SK-N-MC (cell line): ENCODE data around the gene EREG.

Source experiments
- DNase-seq: peaks from one replicate; pipeline ENCODE4 v3.0.0-alpha.2; 2011; ENCODE audit warnings: low read depth, low spot score
- H3K27ac ChIP-seq: fragments of 200-600 bp; sonication (generic); 2 replicates; pipeline ENCODE4 v1.5.1; 2016; ENCODE audit warnings: mixed run types
- H3K36me3 ChIP-seq: fragments of 200-600 bp; sonication (generic); 2 replicates; pipeline ENCODE4 v1.6.1; 2017; ENCODE audit warnings: antibody characterized with exemption, low read length, mixed read lengths; ENCODE audit not compliant: insufficient read depth
- H3K4me3 ChIP-seq: fragments of 200-600 bp; sonication (generic); 2 replicates; pipeline ENCODE4 v1.5.1; 2016
- H3K9ac ChIP-seq: fragments of 200-600 bp; sonication (generic); 2 replicates; pipeline ENCODE4 v1.8.0; 2017; ENCODE audit warnings: mixed run types, mixed read lengths; ENCODE audit not compliant: insufficient read length
- H3K9me3 ChIP-seq: fragments of 200-600 bp; sonication (generic); 2 replicates; pipeline ENCODE4 v1.6.1; 2017; ENCODE audit warnings: low read depth, mild to moderate bottlenecking, antibody characterized with exemption, low read length, moderate library complexity, mixed read lengths
- EZH2 ChIP-seq: fragments of 200-600 bp; sonication (generic); IDR thresholded peaks from one replicate; pipeline ENCODE4 v1.6.1; 2017; ENCODE audit warnings: antibody characterized with exemption
- FOXP2 ChIP-seq: optimal IDR thresholded peaks from 2 replicates; pipeline ENCODE3; 2011; ENCODE audit warnings: mild to moderate bottlenecking, moderate library complexity; ENCODE audit not compliant: insufficient read depth; ENCODE audit errors: extremely low read length, control extremely low read depth
- POLR2AphosphoS5 ChIP-seq: IDR thresholded peaks from 2 replicates; pipeline ENCODE4 v1.6.1; 2012; ENCODE audit warnings: mild to moderate bottlenecking, low read depth, low read length, borderline replicate concordance

EREG gene

GRCh38 chr4:74402692-74403456, 37.9 kb downstream of the EREG start:
- no peak for DNase-seq
- Histone ChIP-seq H3K4me3 (no peak overlapping the region), H3K9ac (no peak overlapping the region), H3K9me3 (no peaks in the 10 kb centered on the region), H3K36me3 (no peaks in the 10 kb centered on the region), H3K27ac (no peak overlapping the region)
- no peak for TF ChIP-seq FOXP2
- no peak for TF ChIP-seq POLR2AphosphoS5
- TF ChIP-seq EZH2, result no peak

- no peak for TF ChIP-seq POLR2AphosphoS5
- no peak for DNase-seq
- Histone ChIP-seq H3K27ac (no peak overlapping the region), H3K4me3 (no peak overlapping the region), H3K9ac (no peak overlapping the region), H3K36me3 (no peaks in the 10 kb centered on the region), H3K9me3 (no peaks in the 10 kb centered on the region)
These were observed 42.9 kb downstream of the EREG start for GRCh38 chr4:74407891-74408290.

DNA sequence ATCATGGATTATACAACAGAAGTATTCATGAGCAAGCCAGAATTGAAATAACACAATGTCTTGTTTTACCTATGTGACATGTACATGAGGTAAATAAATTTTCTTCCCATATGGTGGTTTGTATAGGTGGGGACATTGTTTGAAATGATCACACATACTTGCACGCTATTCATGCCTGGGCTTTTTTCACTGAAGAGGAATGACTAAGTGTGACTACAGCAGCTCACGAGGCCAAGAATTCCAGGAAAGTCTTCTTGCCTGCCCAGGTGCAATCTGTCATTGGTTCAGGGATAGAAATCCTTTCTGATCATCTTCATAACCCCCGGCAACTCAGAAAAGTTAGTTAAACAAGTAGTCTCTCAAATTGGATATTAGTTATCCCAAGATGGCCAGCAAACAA, 43.7 kb downstream of the EREG start:
- Histone ChIP-seq H3K9me3 (no peaks in the 10 kb centered on the region), H3K36me3 (no peaks in the 10 kb centered on the region), H3K4me3 (no peak overlapping the region), H3K9ac (no peak overlapping the region), H3K27ac (no peak overlapping the region)
- no peak for DNase-seq
- no peak for TF ChIP-seq EZH2
- TF ChIP-seq FOXP2, result no peak
- no peak for TF ChIP-seq POLR2AphosphoS5

DNA sequence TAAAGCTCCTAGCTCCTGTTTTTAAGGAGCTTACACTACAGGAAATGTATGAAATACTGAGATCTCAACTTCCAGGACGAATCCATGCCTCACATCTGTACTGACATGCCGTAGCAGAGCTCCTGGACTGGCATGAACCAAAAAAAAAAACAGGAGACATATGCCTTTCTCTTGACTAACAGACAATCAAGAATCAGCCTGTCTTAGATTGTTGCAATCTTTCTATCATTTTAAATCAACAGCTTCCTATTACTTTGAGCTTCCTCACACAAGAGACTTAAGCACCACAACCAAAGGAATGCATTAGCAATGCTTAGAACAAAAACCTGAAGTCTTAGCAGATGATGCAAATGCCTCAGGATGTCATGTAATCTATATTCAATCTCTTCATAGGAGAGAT, 45.3 kb downstream of the EREG start:
- Histone ChIP-seq H3K9me3 (no peaks in the 10 kb centered on the region), H3K4me3 (no peak overlapping the region), H3K36me3 (no peaks in the 10 kb centered on the region), H3K9ac (no peak overlapping the region), H3K27ac (no peak overlapping the region)
- DNase-seq, result no peak
- TF ChIP-seq EZH2 (no peak), POLR2AphosphoS5 (no peak), FOXP2 (no peak)

DNA sequence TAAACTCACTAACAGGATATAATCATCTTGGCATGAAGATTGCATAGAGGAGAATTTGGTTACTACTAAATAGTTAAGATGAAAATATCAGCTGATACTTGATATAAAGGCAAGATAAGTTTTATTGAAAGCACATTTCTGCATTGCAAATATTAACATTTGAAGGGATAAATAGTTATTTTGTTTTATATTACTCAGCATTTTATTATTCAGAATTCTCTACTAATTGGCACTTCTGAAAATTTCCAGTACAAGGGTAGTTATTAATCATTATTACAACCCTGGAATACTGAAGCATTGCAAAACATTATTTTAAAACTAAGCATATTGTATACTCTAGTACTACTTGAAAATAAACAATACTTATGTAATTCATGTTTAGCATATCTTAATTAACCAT, 47.3 kb downstream of the EREG start:
- Histone ChIP-seq H3K27ac (no peak overlapping the region), H3K9ac (no peak overlapping the region)

DNA sequence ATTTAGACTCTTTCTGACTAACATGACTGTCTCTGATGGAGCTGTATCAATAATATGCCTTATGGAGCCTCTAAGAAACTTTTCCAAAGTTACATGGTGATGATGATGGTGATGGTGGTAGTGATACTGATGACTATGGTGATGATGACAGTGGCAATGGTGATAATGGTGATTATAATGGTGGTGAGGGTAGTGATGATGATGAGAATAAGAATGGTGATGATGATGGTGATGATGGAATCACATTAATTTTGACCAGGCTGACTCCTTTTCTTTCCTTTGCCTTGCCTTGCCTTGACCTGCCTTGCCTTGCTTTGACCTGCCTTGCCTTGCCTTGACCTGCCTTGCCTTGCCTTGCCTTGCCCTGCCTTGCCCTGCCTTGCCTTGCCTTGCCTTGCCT, 48.3 kb downstream of the EREG start:
- H3K27ac ChIP-seq, result no peak overlapping the region
- no peaks in the 10 kb centered on the region for H3K36me3 ChIP-seq
- TF ChIP-seq FOXP2 (no peak), EZH2 (no peak), POLR2AphosphoS5 (no peak)
- H3K9me3 ChIP-seq, result no peaks in the 10 kb centered on the region
- H3K4me3 ChIP-seq, result no peak overlapping the region
- DNase-seq, result no peak
- no peak overlapping the region for H3K9ac ChIP-seq

More for the DNA sequence above, 47.3 kb downstream of the EREG start:
- H3K9me3 ChIP-seq, result no peaks in the 10 kb centered on the region
- H3K4me3 ChIP-seq, result no peak overlapping the region
- TF ChIP-seq EZH2 (no peak), FOXP2 (no peak)
- DNase-seq, result no peak
- H3K36me3 ChIP-seq, result no peaks in the 10 kb centered on the region

DNA sequence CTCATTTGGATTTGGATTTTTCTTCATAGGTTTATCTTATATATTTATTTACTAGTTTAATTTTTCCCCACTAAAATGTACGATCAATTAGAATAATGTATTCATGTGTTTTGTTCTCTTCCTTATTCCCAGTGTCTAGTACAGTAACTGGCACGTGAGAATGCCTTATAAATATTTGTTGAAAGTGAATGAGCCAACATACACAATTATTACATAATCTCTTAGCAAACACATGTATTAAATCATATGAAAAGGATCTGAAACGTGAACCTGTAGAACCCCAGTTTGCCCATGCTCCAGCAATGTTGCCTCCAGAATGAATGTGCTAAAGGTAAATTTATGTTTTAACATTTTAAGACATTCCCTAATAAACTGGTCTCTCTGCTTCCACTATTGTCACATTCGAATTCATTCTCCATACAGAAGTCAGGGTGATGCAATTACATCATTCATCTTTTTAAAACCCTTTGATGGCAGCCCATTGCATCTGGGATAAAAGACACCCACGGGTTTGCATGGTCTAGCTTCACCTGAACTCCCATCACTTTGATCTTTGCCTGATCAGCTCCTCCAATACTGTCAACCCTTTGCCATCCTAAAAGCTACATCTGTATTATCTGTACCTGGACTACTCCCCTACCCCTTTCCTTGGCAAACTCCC, 49.3 kb downstream of the EREG start:
- H3K9ac ChIP-seq, result no peak overlapping the region
- H3K36me3 ChIP-seq, result no peaks in the 10 kb centered on the region
- H3K27ac ChIP-seq, result no peak overlapping the region
- TF ChIP-seq POLR2AphosphoS5 (no peak), EZH2 (no peak), FOXP2 (no peak)
- DNase-seq, result no peak
- no peak overlapping the region for H3K4me3 ChIP-seq
- no peaks in the 10 kb centered on the region for H3K9me3 ChIP-seq

DNA sequence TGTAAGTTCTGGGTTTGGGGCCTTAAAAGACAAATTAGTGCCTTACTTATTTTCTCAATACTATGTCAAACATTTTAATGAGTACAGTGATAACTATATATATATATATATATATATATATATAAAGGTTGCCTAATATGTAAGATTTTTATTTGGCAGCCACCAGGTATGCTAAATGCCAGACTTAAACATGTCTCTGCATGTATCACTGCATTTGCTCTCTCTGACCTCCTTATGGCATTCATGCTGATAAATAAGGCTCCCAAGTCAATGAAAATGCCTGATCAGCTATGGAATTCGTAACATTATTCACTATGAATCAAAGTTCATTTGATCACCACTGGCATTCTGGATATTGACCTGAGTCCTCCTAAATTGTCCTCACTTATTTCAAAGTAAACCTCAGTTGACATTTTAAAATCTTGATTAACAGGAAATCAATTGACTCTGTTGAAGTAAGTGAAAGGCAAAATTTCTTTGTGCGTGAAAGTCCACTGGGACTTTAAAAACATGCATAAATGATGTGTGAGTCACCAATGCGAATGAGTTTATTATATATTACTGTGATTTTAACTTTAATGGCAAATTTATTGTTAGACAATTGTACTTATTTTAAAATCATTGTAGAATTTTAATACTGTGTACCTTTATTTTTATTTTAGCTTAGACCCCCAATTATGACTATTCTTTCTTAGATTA, 50.8 kb downstream of the EREG start:
- no peaks in the 10 kb centered on the region for H3K9me3 ChIP-seq
- no peak for DNase-seq
- H3K9ac ChIP-seq, result no peak overlapping the region
- H3K4me3 ChIP-seq, result no peak overlapping the region
- TF ChIP-seq EZH2 (no peak), POLR2AphosphoS5 (no peak), FOXP2 (no peak)
- no peaks in the 10 kb centered on the region for H3K36me3 ChIP-seq
- H3K27ac ChIP-seq, result no peak overlapping the region

DNA sequence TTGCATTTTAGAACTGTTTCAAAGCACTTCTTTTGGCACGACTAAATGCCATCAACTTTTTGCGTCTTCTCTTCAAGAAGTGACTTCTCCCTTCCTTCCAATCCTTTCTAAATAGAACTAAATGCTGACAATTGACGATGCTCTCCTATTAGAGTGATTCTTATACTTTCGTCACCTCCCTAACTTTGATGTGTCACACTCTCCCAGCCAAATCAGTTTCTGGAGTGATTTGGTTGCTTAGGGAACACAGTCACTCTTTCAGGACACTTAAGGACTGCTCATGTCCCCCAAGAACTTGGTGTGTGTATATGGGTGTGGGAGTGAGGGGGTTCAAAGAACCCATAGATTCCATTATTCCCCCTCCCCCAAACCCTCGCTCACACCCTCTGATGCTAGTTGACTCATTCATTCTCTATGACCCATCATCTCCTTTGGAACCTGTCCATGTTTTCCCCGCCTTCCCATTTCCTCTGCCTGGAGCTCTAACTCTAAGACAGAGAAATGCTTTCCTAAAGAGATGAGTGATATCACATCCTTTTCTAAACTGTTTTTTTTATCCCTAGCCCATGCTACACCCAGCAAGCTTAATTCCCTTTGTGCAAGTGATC, 53.2 kb downstream of the EREG start:
- Histone ChIP-seq H3K9me3 (no peaks in the 10 kb centered on the region), H3K27ac (no peak overlapping the region), H3K36me3 (no peaks in the 10 kb centered on the region), H3K4me3 (no peak overlapping the region), H3K9ac (no peak overlapping the region)
- no peak for TF ChIP-seq EZH2
- no peak for TF ChIP-seq POLR2AphosphoS5
- TF ChIP-seq FOXP2, result no peak
- no peak for DNase-seq
